Adrenal gland (tissue), 12 donors: Measurements from ENCODE around the gene NYNRIN. TPM values are rescaled to one million over a fixed set of nuclear protein-coding genes. Genes with fewer than 3 reads are reported as not detected.

Source experiments
- DNase-seq, 7 donors: peaks; one replicate each; pipeline ENCODE4 v3.0.0-alpha.2; 2019 to 2020
- H3K27ac ChIP-seq, 5 donors: fragments of 200-600 bp; sonication (generic) in 4 of 5; 1 replicate in 3 of 5; 2 replicates in 2 of 5; pipeline versions ENCODE4 v1.5.1 to v1.8.0; 2016 to 2020; ENCODE audit warnings: mild to moderate bottlenecking in 1 of 5
- H3K27me3 ChIP-seq: fragments of 200-600 bp; 2 replicates; pipeline ENCODE4 v1.8.0; 2021
- H3K36me3 ChIP-seq, 2 donors: fragments of 200-600 bp; replicated peaks in 1 of 2; 1 replicate in 1 of 2; 2 replicates in 1 of 2; pipeline versions ENCODE4 v1.5.1 to v1.8.0; 2018 to 2022
- H3K4me1 ChIP-seq, 2 donors: fragments of 200-600 bp; replicated peaks in 1 of 2; 1 replicate in 1 of 2; 2 replicates in 1 of 2; pipeline versions ENCODE4 v1.5.1 to v1.8.0; 2018 to 2021
- H3K4me3 ChIP-seq, 4 donors: fragments of 200-600 bp; sonication (generic) in 3 of 4; one replicate each; pipeline ENCODE4 v1.5.1; 2016 to 2018
- H3K9me3 ChIP-seq, 3 donors: fragments of 200-600 bp; sonication (generic) in 1 of 3; replicated peaks in 1 of 3; 1 replicate in 2 of 3; 2 replicates in 1 of 3; pipeline versions ENCODE4 v1.5.1 to v1.8.0; 2016 to 2021
- POLR2A ChIP-seq, 2 donors: fragments of 450-650 bp; IDR thresholded peaks; one replicate each; pipeline ENCODE4 v1.6.1; 2017; ENCODE audit warnings: antibody characterized with exemption in 2 of 2, mild to moderate bottlenecking in 2 of 2, moderate library complexity in 1 of 2
- WGBS, 4 donors: extraction: QIAGEN DNeasy Blood & Tissue Kit in 2 of 4; methylation state at CpG; one replicate each; pipeline versions ENCODE4 v1.1.5 to v1.1.7; 2013 to 2017; 5-methylcytosine and 5-hydroxymethylcytosine counted together
- intact Hi-C, 2 donors: fragments of 100-400 bp; cut with DNase I; formaldehyde crosslinking; loops; one replicate each; pipeline versions ENCODE4 v1.14.1 to v1.15.0; 2022 to 2023
- polyA plus RNA-seq, 3 donors: library from polyadenylated mRNA; stranded (reverse); fragments of 200-250 nt in 2 of 3; fragments of 350-450 nt in 1 of 3; fragmentation: Illumina TruSeq in 1 of 3; extraction: RNeasy Lipid Tissue Mini Kit (QIAGEN cat#74804) in 1 of 3; gene quantifications; one replicate each; pipeline ENCODE4 v1.2.3, GENCODE V29; 2013 to 2014
- total RNA-seq, 9 donors: library from RNA; depleted of rRNA in 4 of 9; stranded (reverse); fragments of >200 nt in 4 of 9; fragments of 120-200 nt in 1 of 9; fragmentation: NEBNext Ultra II Directional in 1 of 9; extraction: Animal tissue kit (Norgen Biotek cat#: 25700) in 1 of 9; gene quantifications; one replicate each; pipeline versions ENCODE4 v1.1.0 to v1.2.4, GENCODE V29; 2013 to 2023
- TF ChIP-seq, protein P1 (sequence below), 6 experiments: fragments of 450-650 bp in 4 of 6; fragments of 200-600 bp in 2 of 6; sonication (generic) in 1 of 6; IDR thresholded peaks; 1 replicate in 5 of 6; 2 replicates in 1 of 6; pipeline versions ENCODE4 v1.5.1 to v1.8.0; 2016 to 2021; ENCODE audit warnings: antibody characterized with exemption in 6 of 6, mild to moderate bottlenecking in 2 of 6, moderate library complexity in 1 of 6
- donor health status: healthy with polysubstance abuse.
- donor health status: Bipolar disorder and iron deficiency.
- donor health status: DM: yes; HTN: yes; CAD: no.
- donor health status: DM: no; HTN: no; CAD: no.
- donor health status: DM: no; HTN: no; CAD: no.
- donor health status: DM: yes; HTN: yes; CAD: no.

NYNRIN gene
- total and polyA plus RNA-seq, 12 donors = 2.2 to 11.0 (median 6.7) TPM

DNA sequence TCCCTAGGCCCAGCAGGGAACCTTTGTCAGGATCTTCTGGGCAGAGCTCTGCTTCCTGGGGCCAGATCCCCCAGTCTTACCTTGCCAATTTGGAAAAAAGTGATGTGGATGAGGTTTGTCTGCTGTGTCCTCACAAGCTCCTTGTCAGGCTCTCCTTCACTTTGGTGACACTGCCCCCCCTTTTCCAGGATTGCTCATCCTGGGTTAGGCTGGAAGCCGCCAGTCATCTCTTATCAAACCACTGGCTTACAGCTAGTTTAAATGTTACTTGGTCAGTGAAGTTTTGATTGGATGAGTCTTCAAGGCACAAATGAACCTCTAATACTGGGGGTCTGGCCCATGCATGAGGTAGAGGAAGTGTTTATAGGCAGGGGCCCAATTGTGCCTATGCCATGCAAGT lies 15.3 kb downstream of the NYNRIN start:
- H3K36me3 ChIP-seq = peaks cover 0 to 41% of the 10 kb centered on the region in 2 donors
- H3K4me3 ChIP-seq = no peak overlapping the region
- H3K4me1 ChIP-seq = peaks cover 5 to 17% of the 10 kb centered on the region in 2 donors
- H3K27ac ChIP-seq = no peak overlapping the region
- TF ChIP-seq, protein P1, sequence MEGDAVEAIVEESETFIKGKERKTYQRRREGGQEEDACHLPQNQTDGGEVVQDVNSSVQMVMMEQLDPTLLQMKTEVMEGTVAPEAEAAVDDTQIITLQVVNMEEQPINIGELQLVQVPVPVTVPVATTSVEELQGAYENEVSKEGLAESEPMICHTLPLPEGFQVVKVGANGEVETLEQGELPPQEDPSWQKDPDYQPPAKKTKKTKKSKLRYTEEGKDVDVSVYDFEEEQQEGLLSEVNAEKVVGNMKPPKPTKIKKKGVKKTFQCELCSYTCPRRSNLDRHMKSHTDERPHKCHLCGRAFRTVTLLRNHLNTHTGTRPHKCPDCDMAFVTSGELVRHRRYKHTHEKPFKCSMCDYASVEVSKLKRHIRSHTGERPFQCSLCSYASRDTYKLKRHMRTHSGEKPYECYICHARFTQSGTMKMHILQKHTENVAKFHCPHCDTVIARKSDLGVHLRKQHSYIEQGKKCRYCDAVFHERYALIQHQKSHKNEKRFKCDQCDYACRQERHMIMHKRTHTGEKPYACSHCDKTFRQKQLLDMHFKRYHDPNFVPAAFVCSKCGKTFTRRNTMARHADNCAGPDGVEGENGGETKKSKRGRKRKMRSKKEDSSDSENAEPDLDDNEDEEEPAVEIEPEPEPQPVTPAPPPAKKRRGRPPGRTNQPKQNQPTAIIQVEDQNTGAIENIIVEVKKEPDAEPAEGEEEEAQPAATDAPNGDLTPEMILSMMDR (IDR thresholded peaks at IDR 0.05) = no peak
- no peak for TF ChIP-seq POLR2A (IDR thresholded peaks at IDR 0.05)
- H3K9me3 ChIP-seq = no peaks in the 10 kb centered on the region
- intact Hi-C loops = no loop called here
- DNase-seq = peak in 2 of 7 donors; percentile 34 to 55
- H3K27me3 ChIP-seq = no peaks in the 10 kb centered on the region
- WGBS, 4 donors = 22 to 70% (median 64%) methylated on average over 1 of the region's 1 CpG

GRCh38 chr14:24414732-24415420 lies 16.1 kb downstream of the NYNRIN start:
- TF ChIP-seq, protein P1 (IDR thresholded peaks at IDR 0.05) = no peak
- TF ChIP-seq POLR2A (IDR thresholded peaks at IDR 0.05) = no peak
- peaks cover 5 to 17% of the 10 kb centered on the region in 2 donors for H3K4me1 ChIP-seq
- peak in 2 of 7 donors; percentile 15 to 22 for DNase-seq
- H3K4me3 ChIP-seq = no peak overlapping the region
- H3K27ac ChIP-seq = no peak overlapping the region
- H3K9me3 ChIP-seq = no peaks in the 10 kb centered on the region
- peaks cover 0 to 33% of the 10 kb centered on the region in 2 donors for H3K36me3 ChIP-seq
- H3K27me3 ChIP-seq = no peaks in the 10 kb centered on the region
- intact Hi-C loops = loop anchor here in 1 of 2 donors (5.0 kb wide), 1 partner anchor 48 kb away; the partner anchor contains the start of gene NFATC4
- 56 to 87% (median 72%) methylated on average over 10 to 15 of the region's 15 CpGs for WGBS, 4 donors

- peak in 3 of 7 donors; percentile 4 to 48 (median 21) for DNase-seq
- no peak overlapping the region for H3K27ac ChIP-seq
- intact Hi-C loops = loop anchor here in 1 of 2 donors (5.0 kb wide), 1 partner anchor 48 kb away; the partner anchor contains the start of gene NFATC4
- no peak overlapping the region for H3K4me3 ChIP-seq
- H3K4me1 ChIP-seq = peaks cover 5 to 17% of the 10 kb centered on the region in 2 donors
- H3K36me3 ChIP-seq = peaks cover 0 to 29% of the 10 kb centered on the region in 2 donors
- WGBS, 4 donors = 85 to 96% (median 92%) methylated on average over 18 to 25 of the region's 25 CpGs
- H3K27me3 ChIP-seq = no peaks in the 10 kb centered on the region
- TF ChIP-seq, protein P1 (IDR thresholded peaks at IDR 0.05) = no peak
- no peak for TF ChIP-seq POLR2A (IDR thresholded peaks at IDR 0.05)
- H3K9me3 ChIP-seq = no peaks in the 10 kb centered on the region
Measured at GRCh38 chr14:24415421-24416253, 16.8 kb downstream of the NYNRIN start.
